NCI-H1092 treated with DMSO at 0.1 percent for 48 hours (cell line): ENCODE results near the gene SH3YL1.
A peak's percentile ranks its signal among the peaks of the same experiment; 100 is the strongest.

Experiments used
- DNase-seq: peaks from one replicate; lab custom pipeline; 2025; lab: John Stamatoyannopoulos, UW

The SH3YL1 gene

GRCh38 chr2:263774-264492 lies at the start of gene SH3YL1:
TSS of gene SH3YL1 (minus strand) at chr2:264032. CDS start at chr2:263984, 48 bp downstream.
- DNase-seq, result no peak

GRCh38 chr2:310994-311393 lies 47.2 kb upstream of the SH3YL1 start:
- no peak for DNase-seq

GRCh38 chr2:309954-310510 lies 46.2 kb upstream of the SH3YL1 start:
- DNase-seq, result no peak

- no peak for DNase-seq
Observed at GRCh38 chr2:309148-309953, 45.5 kb upstream of the SH3YL1 start.

GRCh38 chr2:305366-305765 lies 41.5 kb upstream of the SH3YL1 start:
- DNase-seq, result no peak

- DNase-seq, result no peak
Observed at GRCh38 chr2:296354-296753, 32.5 kb upstream of the SH3YL1 start.

- no peak for DNase-seq
Observed at GRCh38 chr2:295090-295489, 31.3 kb upstream of the SH3YL1 start.

GRCh38 chr2:290090-290722 lies 26.4 kb upstream of the SH3YL1 start:
- DNase-seq, result peak; percentile 40

GRCh38 chr2:289362-290089 lies 25.7 kb upstream of the SH3YL1 start:
- DNase-seq, result no peak

GRCh38 chr2:288758-289361 lies 25.0 kb upstream of the SH3YL1 start:
- no peak for DNase-seq

GRCh38 chr2:287911-288757 lies 24.3 kb upstream of the SH3YL1 start, which contains the start of gene ALKAL2:
TSS of gene ALKAL2 (minus strand) at chr2:288091. CDS start at chr2:287835, 256 bp downstream.
- DNase-seq, result no peak

GRCh38 chr2:287471-287885 lies 23.6 kb upstream of the SH3YL1 start:
- DNase-seq, result no peak

GRCh38 chr2:286774-287392 lies 23.1 kb upstream of the SH3YL1 start:
- no peak for DNase-seq

- no peak for DNase-seq
Observed at GRCh38 chr2:286035-286434, 22.2 kb upstream of the SH3YL1 start.

GRCh38 chr2:285531-285930 lies 21.7 kb upstream of the SH3YL1 start:
- DNase-seq, result no peak

GRCh38 chr2:284896-285492 lies 21.2 kb upstream of the SH3YL1 start:
- DNase-seq, result no peak

- no peak for DNase-seq
Observed at GRCh38 chr2:283996-284794, 20.4 kb upstream of the SH3YL1 start.

GRCh38 chr2:282371-283263 lies 18.8 kb upstream of the SH3YL1 start:
- DNase-seq, result no peak
